Activated CD4-positive, CD25-positive, alpha-beta regulatory T cell treated with anti-CD3 and anti-CD28 coated beads, Interleukin-2, amount 50 U/mL, for 16 hours (primary cell): ENCODE data around the gene CASP8.
"Not testable (repeated sequence)": the region's sequence is repeated elsewhere in the genome, so short reads cannot be mapped to it uniquely, and the experiment has no call there.

Source experiments
- DNase-seq: peaks from one replicate; pipeline ENCODE4 v3.0.0-alpha.2; 2020; ENCODE audit warnings: low read depth, low spot score

CASP8 gene

DNA sequence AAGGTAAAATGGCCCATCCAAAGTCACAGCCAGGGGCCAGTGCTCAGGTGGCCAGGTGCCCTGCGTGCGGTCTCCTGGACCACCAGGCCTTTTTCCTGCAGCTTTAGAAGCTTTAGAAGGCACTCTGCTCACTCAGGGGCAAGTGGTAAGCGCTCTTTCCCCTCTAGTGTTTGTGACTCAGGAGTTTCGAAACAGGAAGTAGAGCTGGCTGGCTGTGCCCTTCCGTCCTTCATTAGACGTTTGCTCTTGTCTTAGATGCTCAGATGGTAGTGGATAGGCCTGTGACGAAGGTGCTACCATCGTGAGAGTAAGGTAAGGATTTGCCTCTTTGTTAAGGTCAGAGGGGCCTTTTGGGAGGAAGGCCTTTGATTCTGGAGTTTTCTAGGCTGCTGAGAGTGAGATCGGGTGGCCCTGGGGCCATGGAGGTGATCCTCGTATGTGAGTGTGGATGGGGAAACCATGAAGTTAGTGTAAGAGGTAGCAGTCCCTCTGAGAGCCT lies at the start of gene CASP8:
CASP8 (plus strand) TSS at position 235 of the 499 bp plus-strand sequence. CDS start 5,951 bp downstream, outside the sequence.
- DNase-seq, result no peak

DNA sequence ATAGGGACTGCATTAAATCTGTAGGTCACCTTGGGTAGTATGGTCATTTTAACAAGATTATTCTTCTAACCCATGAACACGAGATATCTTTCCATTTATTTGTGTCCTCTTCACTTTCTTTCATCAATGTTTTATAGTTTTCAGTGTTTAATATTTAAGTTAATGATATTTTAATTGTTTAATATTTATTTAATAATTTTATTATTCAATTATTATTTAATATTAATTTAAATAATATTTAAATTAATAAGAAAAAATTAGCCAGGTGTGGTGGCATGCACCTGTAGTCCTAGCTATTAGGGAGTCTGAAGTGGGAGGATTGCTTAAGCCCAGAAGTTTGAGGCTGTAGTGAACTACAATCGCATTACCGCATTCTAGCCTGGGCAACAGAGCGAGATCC lies 44.4 kb upstream of the CASP8 start:
- DNase-seq, result no peak

DNA sequence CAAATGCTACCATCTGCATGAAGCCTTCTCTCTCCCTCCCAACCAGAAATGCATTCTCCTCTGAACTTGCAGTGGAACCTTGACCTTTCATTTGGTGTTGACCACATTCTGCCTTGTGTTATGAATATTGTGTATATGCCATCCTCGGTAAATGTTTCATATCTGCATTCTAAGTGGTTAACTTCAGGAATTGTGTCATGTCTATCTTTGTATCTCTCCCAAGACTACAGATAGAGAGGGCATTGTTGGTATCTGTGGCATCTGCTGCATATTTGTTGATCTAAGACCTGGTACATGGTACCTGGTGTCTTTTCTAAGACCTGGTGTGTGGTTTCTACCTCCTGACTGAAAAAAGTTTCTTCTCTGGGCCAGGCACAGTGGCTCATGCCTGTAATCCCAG lies 43.4 kb upstream of the CASP8 start:
- DNase-seq, result no peak

DNA sequence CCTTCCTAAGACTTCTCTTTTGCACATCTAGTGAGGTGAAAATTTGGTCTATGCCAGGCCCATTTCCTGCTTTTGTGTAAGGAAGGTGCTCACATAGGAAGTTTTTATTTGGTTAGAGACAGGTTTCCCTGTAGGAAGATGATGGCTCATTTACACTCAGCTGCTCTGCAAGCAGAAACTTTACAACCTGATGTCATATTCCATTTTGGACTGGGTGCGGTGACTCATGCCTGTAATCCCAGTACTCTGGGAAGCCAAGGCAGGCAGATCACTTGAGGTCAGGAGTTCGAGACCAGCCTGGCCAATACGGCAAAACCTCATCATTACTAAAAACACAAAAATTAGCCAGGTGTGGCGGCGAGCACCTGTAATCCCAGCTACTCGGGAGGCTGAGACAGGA lies 41.6 kb upstream of the CASP8 start:
- DNase-seq, result no peak

DNA sequence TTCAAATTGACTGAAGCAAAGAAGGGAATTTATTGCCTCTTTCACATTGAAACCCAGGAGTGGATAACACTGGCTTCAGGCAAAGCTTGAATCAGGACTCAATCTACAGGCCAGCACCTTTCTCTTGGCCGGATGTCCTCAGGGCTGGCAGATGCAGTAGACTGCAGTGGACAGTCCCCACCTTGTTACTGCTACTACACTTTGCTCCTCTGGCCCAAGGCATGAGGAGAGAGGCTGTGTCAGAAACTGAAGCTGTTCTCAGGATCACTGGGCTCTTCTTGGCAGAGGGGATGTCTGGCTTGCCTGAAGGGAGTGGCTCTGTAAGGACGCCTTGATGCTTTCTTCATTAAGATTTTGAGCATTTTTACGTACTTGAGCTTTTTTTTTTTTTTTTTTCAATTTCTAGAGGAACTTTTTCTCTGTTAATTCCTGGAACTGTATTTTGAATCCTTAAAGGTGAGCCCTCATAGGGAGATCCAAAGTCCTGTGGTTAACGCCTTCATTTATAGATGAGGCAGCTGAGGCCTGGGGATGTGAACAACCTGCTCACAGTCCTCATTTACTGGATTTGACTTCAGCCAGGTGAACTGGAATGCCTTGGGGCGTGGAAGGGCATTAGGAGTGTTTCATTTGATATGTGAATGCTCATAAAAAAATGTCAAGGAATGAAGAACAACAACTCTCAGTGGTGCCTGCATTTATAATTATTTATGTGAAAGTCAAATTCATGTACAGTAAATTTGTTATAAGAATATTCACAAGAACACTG lies 40.8 kb upstream of the CASP8 start:
- DNase-seq, result no peak

DNA sequence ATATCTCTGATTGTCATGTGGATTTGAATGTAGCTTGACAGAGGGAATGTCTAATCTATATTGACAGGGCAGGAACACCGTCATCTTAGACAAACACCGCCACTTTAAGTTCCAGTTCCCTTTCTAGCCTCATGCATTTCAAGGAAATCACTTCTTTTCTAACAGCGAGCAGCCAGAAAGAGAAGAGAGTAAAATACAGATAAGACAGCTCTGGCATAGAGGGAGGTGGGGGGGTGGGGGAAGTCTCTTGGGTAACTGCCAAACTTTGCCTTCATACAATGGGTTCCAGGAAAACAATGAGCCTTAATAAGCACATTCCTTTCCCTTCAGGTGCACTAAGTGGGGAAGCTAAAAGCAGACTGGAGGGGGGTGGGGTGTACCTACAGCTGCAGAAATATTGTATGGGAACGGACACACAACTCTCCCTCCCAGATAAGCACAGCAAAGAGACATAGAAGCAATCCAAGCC lies 40.2 kb upstream of the CASP8 start:
- DNase-seq, result no peak

DNA sequence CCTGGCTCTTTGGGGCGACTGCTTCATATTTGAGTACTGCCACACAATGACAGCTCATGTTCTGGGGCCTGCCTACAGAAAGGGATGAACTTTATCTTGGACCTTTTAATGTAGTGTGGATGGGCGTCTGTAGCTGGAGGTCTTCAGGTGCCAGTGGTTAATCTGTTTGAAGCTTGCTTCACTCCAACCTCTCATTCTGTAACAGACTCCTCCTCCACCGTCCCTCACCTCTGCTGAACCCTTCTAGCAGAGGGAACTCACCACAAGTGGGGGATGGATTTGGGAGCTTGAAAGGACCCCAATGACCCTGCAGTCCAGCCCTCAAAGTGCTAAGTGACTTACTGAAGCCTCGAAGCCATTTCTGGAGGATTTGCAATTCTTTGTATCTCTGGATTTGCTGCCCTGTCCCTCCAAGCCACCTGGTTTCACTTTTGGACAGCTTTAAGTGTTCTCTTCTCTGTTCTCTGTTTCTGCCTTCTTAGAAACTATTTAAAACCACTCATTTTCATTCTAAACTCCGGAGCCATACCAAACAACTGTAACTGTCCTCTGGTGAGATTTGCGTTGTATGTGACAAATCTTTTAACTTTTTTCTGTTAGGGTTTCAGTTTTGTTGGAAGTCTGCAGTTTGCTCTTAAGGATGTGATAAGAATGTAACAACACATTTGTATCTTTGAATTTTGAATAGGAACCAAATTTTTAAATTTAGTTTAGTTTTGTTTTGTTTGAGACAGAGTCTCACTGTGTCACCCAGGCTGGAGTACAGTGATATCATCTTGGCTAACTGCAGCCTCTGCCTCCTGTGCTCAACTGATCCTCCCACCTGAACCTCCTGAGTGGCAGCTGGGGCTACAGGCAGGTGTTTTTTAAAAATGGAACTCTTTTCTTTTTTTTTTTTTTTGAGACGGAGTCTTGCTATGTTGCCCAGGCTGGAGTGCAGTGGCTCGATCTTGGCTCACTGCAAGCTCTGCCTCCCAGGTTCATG lies 37.0 kb upstream of the CASP8 start:
- DNase-seq, result no peak

DNA sequence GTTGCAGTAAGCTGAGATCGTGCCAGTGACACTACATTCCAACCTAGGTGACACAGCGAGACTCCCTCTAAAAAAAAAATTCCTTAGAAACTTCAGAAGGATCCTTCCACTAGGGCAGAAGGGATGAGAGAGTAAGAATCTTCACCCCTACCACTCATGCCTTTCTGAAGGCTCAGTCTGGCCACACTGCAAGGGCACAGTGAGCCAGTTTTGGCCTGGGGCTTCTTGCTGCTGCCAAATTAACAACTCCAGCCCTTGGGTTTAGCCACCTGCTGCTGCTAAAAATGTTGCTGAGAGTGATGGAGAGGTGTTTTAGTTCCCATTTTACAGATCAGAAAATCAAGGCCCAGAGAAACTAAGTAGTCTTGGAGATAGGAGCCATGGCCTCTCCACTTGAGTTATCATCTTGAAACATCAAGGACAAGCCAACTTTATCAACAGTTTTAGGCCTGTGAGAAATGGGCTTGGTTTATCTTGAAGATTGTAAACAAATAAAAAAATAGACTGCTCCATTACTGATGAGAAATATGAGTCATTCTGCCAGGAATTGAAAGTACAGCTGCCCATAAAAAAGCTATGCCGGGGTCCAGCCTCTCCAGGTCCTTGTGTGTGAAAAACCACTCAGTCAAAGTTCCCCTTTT lies 31.9 kb upstream of the CASP8 start:
- DNase-seq, result no peak

DNA sequence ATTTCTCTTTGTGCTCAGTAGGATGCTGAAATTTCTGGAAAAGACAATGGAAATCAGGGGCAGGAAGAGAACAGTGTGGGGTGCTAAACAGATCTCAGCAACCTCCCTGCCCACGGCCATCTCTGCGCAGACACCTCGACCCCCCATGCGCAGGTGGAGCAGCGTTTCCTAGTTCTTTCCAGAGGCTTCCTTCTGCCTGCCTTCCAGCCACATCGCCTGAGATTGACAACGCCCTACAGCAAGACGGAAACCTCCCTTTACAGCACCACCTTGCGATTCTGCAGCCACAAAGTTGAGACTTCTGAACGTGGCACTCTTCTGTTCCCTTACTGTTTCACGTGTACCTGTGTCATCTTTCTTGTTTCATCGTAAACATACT lies 31.4 kb upstream of the CASP8 start:
- DNase-seq, result no peak

DNA sequence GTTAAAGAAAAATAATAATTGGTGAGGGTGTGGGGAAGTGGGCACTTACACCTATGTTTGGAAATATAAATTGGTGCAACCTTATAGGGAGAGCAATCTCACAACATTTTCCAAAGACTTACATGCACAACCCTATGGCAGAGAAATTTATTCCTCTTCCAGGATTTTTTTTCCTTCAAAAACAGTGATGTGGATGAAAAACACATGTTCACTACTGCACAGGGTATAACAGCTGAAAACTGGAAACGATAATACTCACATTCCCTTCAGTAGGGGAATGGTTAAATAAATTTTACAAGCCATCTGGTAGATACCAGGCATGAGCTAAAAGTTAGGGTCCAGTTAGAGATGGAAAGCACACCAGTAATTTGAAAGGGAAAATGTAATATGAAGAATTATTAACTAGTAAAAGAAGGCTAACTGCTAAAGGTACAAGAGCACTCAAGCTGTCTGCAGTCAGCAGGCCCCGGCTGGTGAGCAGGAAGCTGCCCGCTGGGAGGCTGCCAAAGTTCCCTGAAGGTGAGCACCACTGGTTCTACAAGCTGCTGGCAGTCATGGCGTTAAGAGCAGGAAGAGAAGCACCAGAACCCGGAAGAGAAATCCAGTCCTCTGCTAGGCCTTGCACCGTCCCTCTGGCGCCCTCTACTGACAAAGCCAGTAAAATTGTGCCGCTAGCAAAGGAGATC lies 28.4 kb upstream of the CASP8 start:
- DNase-seq, result peak; percentile 87

DNA sequence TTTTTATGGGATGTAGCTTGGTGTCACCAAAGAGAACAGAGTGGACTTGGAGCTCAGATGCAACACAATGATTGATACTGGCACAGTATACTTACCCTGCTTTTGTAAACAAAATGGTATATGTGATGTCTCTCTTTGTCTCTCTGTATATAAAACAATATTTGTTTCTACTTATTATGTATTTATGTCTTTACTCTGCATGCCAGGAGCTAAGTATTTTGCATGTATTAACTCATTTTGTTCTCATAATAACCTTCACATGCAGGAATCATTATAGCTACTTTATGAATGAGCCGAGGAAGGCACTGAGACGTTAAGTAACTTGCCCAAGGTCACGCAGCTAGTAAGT lies 27.9 kb upstream of the CASP8 start:
- no peak for DNase-seq

DNA sequence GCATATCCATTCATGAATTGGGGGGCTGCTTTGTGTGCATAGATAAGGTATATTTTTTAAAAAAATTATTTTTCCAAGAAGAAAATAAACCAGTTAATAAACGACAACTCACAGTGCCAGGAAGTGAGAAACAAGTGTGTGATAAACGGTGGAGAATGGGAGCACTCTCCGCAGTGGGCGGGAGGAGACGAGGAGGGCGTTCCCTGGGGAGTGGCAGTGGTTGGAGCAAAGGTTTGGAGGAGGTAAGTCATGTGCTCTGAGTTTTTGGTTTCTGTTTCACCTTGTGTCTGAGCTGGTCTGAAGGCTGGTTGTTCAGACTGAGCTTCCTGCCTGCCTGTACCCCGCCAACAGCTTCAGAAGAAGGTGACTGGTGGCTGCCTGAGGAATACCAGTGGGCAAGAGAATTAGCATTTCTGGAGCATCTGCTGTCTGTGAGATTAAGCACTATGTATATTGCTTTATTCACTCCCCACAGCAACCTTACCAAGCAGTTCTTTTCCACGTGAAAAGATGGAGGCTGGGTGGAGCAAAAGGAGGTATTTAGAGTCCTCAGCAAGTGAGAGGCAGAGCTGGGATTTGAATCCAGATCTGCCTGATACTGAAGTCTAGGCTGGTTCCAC lies 27.0 kb upstream of the CASP8 start:
- peak; percentile 71 for DNase-seq

DNA sequence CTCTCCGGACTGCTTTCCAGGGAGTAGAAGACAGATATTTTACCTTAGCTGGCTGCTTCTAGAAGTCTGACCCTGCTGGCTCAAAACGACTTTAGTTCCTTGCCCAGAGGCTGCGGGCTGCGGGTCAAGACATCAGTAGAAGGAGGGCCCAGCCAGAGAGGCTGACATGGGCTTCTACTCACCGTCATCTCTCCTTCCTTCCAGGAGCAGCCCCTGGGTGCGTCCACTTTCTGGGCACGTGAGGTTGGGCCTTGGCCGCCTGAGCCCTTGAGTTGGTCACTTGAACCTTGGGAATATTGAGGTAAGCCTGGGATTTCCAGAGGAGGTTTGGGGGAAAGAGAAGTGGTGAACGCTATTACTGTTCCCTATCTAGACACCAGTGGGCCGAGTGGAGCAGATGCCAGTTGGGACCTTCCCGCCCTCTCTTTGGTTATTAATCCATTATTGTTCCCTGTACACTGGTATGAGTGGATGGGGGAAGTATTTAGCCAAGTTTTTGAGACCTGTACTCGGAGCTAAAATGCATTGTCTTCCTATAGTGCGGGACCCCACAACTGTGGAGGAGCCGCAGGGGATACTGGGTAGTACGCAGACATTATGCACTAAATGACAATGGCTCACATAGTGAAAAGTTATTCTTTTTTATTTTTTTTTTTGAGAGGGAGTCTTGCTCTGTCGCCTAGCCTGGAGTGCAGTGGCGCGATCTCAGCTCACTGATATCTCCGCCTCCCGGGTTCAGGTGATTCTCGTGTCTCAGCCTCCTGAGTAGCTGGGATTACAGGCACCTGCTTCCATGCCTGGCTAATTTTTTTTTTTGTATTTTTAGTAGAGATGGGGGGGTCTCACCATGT lies 26.3 kb upstream of the CASP8 start:
- DNase-seq, result no peak

DNA sequence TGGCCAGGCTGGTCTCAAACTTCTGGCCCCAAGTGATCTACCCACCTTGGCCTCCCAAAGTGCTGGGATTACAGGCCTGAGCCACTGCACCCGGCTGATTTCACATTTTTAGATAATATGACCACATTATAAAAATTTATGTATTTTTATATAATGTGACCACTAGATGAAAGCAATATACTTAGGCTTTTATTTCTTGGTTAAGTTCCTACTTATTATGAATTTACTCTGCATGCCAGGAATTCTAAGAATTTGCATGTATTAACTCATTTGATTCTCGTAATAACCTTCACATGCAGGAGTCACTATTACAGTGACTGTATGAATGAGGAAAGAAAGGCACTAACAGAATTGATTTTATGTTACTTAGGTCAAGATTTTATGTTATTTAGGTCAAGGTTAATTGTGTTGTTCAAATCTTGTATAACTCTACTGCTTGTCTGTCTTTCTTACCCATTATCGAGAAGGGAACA lies 25.6 kb upstream of the CASP8 start:
- DNase-seq, result no peak

DNA sequence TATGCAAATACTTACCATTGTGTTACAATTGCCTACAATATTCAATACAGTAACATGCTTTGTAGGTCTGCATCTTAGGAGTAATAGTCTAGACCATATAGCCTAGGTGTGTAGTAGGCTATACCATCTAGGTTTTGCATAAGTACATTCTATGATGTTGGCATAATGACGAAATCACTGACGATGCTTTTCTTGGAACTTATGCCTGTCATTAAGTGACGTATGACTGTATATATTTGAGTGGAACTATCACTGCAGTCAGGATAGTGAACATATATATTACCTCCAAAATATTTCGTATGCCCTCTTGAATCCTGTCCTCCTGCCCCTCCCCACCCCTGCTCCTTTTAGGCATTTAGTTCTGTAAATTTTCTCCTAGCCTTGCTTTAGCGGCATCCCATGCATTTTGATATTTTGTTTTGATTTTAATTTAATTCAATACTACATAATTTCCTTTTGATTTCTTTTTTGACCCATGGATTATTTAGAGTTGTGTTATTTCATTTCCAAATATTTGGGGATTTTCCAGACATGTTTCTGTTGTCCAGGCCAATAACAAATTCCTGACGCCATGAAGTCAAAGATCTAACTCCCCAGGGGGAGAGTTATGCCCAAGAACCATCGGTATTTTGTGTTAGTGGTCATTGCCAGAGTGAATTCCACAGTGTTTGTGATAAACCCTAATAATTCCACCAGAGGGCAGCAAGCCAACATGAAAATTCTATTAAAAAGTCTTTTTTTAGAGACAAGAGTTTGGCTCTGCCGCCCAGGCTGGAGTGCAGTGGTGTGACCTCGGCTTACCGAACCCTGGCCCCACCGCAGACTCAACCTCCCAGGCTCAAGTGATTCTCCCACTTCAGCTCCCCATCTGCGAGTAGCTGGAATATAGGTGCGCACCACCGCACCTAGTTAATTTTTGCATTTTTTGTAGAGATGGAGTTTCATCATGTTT lies 24.2 kb upstream of the CASP8 start:
- no peak for DNase-seq

DNA sequence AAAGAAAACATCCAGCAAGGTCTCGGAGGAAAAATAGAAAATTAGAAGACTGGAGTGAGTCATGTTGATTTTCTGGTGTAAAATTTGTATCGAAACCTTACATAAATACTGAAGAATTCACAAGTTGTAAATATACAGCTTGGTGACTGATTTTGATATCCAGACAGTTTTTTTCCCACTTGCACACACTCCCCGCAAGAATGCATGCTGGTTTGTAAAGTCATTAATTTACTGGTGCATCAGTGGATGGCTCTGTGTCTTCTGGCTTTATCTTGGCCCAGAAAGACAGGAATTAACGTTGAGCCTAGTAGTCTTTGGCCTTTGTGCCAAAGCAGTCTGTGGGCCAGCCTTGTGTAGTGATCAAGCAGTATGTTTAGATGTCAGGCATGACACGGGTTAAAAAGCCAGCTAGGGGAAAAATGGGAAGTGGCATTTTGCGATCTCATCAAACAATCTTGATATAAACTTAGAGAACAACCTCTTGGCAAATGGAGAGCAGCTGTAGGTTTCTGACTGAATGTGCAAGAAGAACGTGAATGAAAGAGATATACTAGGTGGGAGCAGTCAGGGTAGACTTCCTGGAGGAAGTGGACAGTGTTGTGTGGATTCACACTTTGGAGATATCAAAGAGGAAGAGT lies 22.7 kb upstream of the CASP8 start:
- DNase-seq, result no peak

DNA sequence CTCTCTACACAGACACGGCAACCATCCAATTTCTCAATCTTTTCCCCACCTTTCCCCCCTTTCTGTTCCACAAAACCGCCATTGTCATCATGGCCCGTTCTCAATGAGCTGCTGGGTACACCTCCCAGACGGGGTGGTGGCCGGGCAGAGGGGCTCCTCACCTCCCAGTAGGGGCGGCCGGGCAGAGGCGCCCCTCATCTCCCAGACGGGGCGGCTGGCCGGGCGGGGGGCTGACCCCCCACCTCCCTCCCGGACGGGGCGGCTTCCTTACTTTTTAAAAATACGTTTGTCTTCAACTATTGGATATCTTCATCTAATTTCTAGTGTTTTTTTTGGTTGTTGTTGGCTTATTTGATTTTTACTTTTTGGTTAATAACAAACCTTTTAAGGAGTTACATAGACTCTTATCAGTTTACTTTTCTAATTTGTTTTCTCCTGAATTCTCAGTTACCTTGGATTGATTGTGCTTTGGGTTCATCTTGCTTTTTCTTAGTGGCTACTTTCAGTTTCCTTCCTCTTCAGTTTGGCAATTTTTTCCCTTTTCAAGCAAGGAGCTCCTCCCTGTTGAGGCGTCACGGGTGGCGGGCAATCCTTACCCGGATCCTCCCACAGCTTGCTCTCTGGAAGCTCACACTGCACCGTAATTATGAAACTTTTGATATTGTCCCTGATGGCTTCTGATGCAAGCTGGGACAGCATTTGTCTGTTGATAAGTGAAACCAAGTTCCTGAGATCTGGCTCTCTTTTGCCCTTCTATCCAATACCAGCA lies 21.0 kb upstream of the CASP8 start:
- DNase-seq, result not testable (repeated sequence)
